Spinal cord (tissue), 10 donors: ENCODE results near the gene ATP6V0A4. TPM values are rescaled to one million over a fixed set of nuclear protein-coding genes. Genes with fewer than 3 reads are reported as not detected.
"Not testable (repeated sequence)": the region's sequence is repeated elsewhere in the genome, so short reads cannot be mapped to it uniquely, and the experiment has no call there.

Experiments
- DNase-seq, 6 donors: peaks; one replicate each; pipeline versions ENCODE4 v3.0.0 to v3.0.0-alpha.2; 2013 to 2015; ENCODE audit warnings: low spot score in 6 of 6, low read depth in 4 of 6
- H3K27ac ChIP-seq: one replicate; pipeline ENCODE4 v1.5.1; 2013; ENCODE audit warnings: low read depth, low read length, control low read depth
- H3K27me3 ChIP-seq: one replicate; pipeline ENCODE4 v1.6.1; 2013; ENCODE audit warnings: low read length; ENCODE audit not compliant: control insufficient read depth, insufficient read depth
- H3K36me3 ChIP-seq: one replicate; pipeline ENCODE4 v1.6.1; 2013; ENCODE audit warnings: low read length; ENCODE audit not compliant: control insufficient read depth, insufficient read depth
- H3K4me1 ChIP-seq: one replicate; pipeline ENCODE4 v1.6.1; 2013; ENCODE audit warnings: low read length; ENCODE audit not compliant: control insufficient read depth, insufficient read depth
- H3K4me3 ChIP-seq: one replicate; pipeline ENCODE4 v1.5.1; 2013; ENCODE audit warnings: low read depth, low read length, control low read depth
- H3K9me3 ChIP-seq: one replicate; pipeline ENCODE4 v1.6.1; 2013; ENCODE audit warnings: low read length; ENCODE audit not compliant: control insufficient read depth, insufficient read depth
- WGBS: methylation state at CpG from one replicate; pipeline ENCODE4 v1.1.5; 2013; ENCODE audit warnings: missing lambda C conversion rate; ENCODE audit not compliant: insufficient coverage; 5-methylcytosine and 5-hydroxymethylcytosine counted together
- polyA plus RNA-seq, 2 donors: library from polyadenylated mRNA; unstranded; fragments of 120-200 nt; gene quantifications; one replicate each; pipeline ENCODE4 v1.2.1, GENCODE V29; 2013; ENCODE audit not compliant: insufficient read length in 2 of 2
- total RNA-seq, 2 donors: library from RNA; depleted of rRNA in 1 of 2; stranded (reverse); fragments of 120-200 nt in 1 of 2; fragments of >200 nt in 1 of 2; gene quantifications; one replicate each; pipeline versions ENCODE4 v1.2.3 to v1.2.4, GENCODE V29; 2013 to 2014
- donor health status: healthy.

The ATP6V0A4 gene
- total and polyA plus RNA-seq, 4 donors = 1.3 to 2.6 (median 1.9) TPM

DNA sequence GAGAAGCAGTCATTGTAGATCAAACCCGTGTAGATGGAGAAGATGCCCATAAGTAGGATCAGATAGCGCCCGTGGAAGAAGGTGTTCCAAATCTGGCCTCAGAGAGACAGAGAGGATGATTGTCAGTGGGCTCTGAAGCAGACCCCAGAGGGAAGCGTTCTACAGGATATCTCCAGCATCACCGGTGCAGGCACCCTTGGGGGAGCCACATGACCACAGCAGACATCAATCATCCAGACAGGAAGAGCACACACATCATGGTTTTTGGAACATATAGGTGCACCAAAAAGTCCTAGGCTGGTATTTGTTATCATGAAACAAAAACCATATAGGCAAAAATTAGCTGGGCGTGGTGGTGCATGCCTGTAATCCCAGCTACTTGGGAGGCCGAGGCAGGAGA is 52.8 kb downstream of the ATP6V0A4 start:
- 98% methylated on average over 7 of the region's 7 CpGs for WGBS
- Histone ChIP-seq H3K9me3 (no peaks in the 10 kb centered on the region), H3K4me1 (no peaks in the 10 kb centered on the region), H3K27me3 (no peaks in the 10 kb centered on the region), H3K4me3 (no peak overlapping the region), H3K27ac (no peak overlapping the region), H3K36me3 (no peaks in the 10 kb centered on the region)
- no peak for DNase-seq

GRCh38 chr7:138741453-138741735 is 56.6 kb downstream of the ATP6V0A4 start:
- Histone ChIP-seq H3K27ac (no peak overlapping the region), H3K4me1 (no peaks in the 10 kb centered on the region), H3K36me3 (no peaks in the 10 kb centered on the region), H3K9me3 (no peaks in the 10 kb centered on the region), H3K27me3 (no peaks in the 10 kb centered on the region), H3K4me3 (no peak overlapping the region)
- DNase-seq = no peak
- WGBS = 100% methylated on average over 2 of the region's 5 CpGs

GRCh38 chr7:138739859-138740258 is 58.1 kb downstream of the ATP6V0A4 start:
- Histone ChIP-seq H3K4me3 (no peak overlapping the region), H3K36me3 (no peaks in the 10 kb centered on the region), H3K9me3 (no peaks in the 10 kb centered on the region), H3K4me1 (no peaks in the 10 kb centered on the region), H3K27ac (no peak overlapping the region), H3K27me3 (no peaks in the 10 kb centered on the region)
- no CpG with 5 or more reads among the region's 1 CpG for WGBS
- DNase-seq = no peak

GRCh38 chr7:138738551-138739335 is 59.3 kb downstream of the ATP6V0A4 start:
- Histone ChIP-seq H3K27me3 (no peaks in the 10 kb centered on the region), H3K36me3 (no peaks in the 10 kb centered on the region), H3K4me1 (no peaks in the 10 kb centered on the region), H3K9me3 (no peaks in the 10 kb centered on the region), H3K27ac (no peak overlapping the region), H3K4me3 (no peak overlapping the region)
- 57% methylated on average over 5 of the region's 14 CpGs for WGBS
- peak; percentile 72 to 99 (median 91) for DNase-seq

GRCh38 chr7:138738114-138738513 is 59.9 kb downstream of the ATP6V0A4 start:
- no peak for DNase-seq
- 100% methylated on average over 1 of the region's 3 CpGs for WGBS
- Histone ChIP-seq H3K36me3 (no peaks in the 10 kb centered on the region), H3K4me1 (no peaks in the 10 kb centered on the region), H3K27ac (no peak overlapping the region), H3K9me3 (no peaks in the 10 kb centered on the region), H3K27me3 (no peaks in the 10 kb centered on the region), H3K4me3 (no peak overlapping the region)

GRCh38 chr7:138735399-138735798 is 62.6 kb downstream of the ATP6V0A4 start:
- Histone ChIP-seq H3K4me3 (no peak overlapping the region), H3K4me1 (no peaks in the 10 kb centered on the region), H3K9me3 (no peaks in the 10 kb centered on the region), H3K27ac (no peak overlapping the region), H3K27me3 (no peaks in the 10 kb centered on the region), H3K36me3 (no peaks in the 10 kb centered on the region)
- 88% methylated on average over 6 of the region's 6 CpGs for WGBS
- no peak for DNase-seq

DNA sequence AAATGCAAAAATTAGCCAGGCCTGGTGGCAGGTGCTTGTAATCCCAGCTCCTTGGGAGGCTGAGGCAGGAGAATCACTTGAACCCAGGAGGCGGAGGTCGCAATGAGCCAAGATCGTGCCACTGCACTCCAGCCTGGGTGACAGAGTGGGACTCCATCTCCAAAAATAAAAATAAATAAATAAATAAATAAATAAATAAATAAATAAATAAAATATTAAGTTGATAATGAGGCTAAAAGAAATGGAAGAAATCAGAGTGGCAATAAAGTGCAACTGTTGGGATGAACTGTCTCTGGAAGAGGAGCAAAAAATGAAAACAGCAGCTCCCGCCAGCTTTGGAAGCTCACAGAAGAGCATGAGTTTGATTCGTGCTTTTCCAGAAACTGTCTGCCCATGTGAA is 66.3 kb downstream of the ATP6V0A4 start:
- no CpG with 5 or more reads among the region's 5 CpGs for whole genome bisulfite sequencing
- H3K27ac ChIP-seq, H3K4me1 ChIP-seq, H3K36me3 ChIP-seq, H3K9me3 ChIP-seq, H3K27me3 ChIP-seq, DNase-seq, H3K4me3 ChIP-seq: not testable (repeated sequence)

- no peaks in the 10 kb centered on the region for H3K36me3 ChIP-seq
- no peak for DNase-seq
- H3K4me1 ChIP-seq = no peaks in the 10 kb centered on the region
- no peaks in the 10 kb centered on the region for H3K9me3 ChIP-seq
- no peaks in the 10 kb centered on the region for H3K27me3 ChIP-seq
- WGBS = 87% methylated on average over 5 of the region's 9 CpGs
- H3K4me3 ChIP-seq = no peak overlapping the region
- no peak overlapping the region for H3K27ac ChIP-seq
Observed at GRCh38 chr7:138729444-138729843, 68.6 kb downstream of the ATP6V0A4 start.

GRCh38 chr7:138727336-138728099 is 70.5 kb downstream of the ATP6V0A4 start:
- WGBS = 86% methylated on average over 8 of the region's 10 CpGs
- Histone ChIP-seq H3K27me3 (no peaks in the 10 kb centered on the region), H3K4me3 (no peak overlapping the region), H3K9me3 (no peaks in the 10 kb centered on the region), H3K4me1 (no peaks in the 10 kb centered on the region), H3K36me3 (no peaks in the 10 kb centered on the region), H3K27ac (no peak overlapping the region)
- no peak for DNase-seq

DNA sequence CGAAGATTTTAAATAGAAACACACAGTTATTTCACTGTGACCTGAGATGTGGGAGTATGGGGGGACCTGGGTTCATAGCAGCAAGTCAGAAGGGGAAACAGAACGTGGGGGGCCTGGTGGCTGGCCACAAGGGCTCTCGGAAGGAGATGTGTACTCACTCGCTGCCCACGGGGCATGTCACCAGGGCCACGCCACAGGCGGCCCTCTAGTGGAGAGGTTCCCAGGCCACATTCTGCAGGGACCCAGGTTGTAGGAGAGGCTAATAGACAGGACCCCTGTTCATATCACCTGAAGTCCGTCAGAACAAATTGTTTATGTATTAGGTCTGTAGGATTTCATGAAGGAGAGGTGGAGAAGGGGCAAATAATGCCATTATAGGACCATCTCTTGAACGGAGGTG is 71.7 kb downstream of the ATP6V0A4 start:
- 86% methylated on average over 8 of the region's 9 CpGs for WGBS
- no peaks in the 10 kb centered on the region for H3K36me3 ChIP-seq
- H3K4me3 ChIP-seq = no peak overlapping the region
- no peak for DNase-seq
- no peaks in the 10 kb centered on the region for H3K9me3 ChIP-seq
- no peak overlapping the region for H3K27ac ChIP-seq
- H3K4me1 ChIP-seq = no peaks in the 10 kb centered on the region
- H3K27me3 ChIP-seq = no peaks in the 10 kb centered on the region
